NOMO-1 treated with DMSO at 0.1 percent for 48 hours (cell line): ENCODE results near the gene ZBED1.
"Not testable (repeated sequence)": the region's sequence is repeated elsewhere in the genome, so short reads cannot be mapped to it uniquely, and the experiment has no call there.

Source experiments
- DNase-seq: peaks from one replicate; lab custom pipeline; 2025; ENCODE audit not compliant: unreplicated experiment; lab: John Stamatoyannopoulos, UW

ZBED1 gene

GRCh38 chrX:2498781-2499302, 1.9 kb downstream of the ZBED1 start:
- DNase-seq = no peak

DNA sequence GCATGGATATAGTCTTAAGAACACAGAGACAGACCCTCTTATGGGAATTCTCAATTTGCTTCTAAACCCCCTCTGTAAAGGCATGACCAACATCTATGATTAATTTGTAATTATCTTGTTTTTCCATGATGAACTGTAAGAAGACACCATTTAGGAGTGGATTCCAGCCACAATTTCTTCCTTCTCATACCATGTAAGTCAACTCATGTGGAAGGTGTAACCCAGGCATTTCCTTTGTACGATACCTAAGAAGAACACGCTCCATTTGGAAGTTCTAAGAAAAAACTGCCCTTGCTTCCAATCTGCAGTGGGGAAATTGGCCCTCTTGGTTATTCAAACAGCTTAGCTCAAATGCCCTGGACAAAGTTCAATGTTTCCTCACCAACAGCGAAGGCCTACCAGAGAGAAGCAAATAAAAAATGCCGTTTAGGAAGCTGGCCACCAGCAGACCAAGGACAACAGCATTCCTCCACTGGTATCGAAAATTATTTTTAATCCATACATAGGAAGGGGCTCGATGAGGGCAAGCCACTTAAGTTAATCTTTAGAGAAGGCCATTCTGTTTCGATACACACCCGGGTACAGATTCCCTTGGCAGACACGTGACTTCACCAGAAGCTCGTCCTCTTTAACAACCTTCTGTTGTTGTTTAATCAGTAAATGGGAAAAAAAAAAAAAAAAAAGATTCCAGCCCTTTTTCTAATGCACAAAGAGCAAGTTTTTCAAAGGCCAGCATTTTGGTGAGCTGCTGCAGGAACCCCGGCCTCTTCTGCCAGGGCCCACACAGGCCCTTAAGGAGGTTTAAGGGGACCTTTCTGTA, 2.6 kb downstream of the ZBED1 start:
- DNase-seq = no peak

GRCh38 chrX:2495595-2495994, 5.2 kb downstream of the ZBED1 start:
- DNase-seq = no peak

DNA sequence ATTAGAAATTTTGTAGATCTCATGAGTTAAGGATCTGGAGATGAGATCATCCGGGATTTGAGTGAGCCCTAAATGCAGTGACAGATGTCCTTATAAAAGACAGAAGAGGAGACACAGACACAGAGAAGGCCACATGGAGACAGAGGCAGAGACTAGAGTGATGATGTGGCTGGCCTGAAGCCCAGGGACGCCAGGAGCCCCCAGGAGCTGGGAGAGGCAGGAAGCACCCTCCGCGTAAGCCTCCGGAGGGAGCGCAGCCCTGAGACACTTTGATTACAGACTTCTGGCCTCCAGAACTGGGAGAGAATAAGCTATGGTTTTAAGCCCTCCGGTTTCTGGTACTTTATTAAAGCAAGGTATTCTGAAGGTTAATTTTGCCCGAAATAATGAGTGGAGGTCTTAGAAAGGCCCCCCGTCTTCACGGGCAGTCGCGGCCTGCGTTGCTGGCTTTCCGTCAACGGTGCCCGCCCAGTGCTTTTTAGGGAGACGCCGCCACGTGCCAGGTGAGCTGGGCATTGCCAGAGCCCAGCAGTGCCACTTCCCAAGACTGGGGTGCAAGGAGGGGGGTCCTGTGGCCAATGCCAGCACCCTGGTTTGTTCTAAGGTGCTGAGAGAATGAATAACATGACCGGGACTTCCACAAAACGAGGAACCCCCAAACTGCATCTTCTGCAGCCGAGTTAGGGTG, 8.1 kb downstream of the ZBED1 start:
- no peak for DNase-seq

GRCh38 chrX:2490634-2491033, 10.1 kb downstream of the ZBED1 start:
- no peak for DNase-seq

DNA sequence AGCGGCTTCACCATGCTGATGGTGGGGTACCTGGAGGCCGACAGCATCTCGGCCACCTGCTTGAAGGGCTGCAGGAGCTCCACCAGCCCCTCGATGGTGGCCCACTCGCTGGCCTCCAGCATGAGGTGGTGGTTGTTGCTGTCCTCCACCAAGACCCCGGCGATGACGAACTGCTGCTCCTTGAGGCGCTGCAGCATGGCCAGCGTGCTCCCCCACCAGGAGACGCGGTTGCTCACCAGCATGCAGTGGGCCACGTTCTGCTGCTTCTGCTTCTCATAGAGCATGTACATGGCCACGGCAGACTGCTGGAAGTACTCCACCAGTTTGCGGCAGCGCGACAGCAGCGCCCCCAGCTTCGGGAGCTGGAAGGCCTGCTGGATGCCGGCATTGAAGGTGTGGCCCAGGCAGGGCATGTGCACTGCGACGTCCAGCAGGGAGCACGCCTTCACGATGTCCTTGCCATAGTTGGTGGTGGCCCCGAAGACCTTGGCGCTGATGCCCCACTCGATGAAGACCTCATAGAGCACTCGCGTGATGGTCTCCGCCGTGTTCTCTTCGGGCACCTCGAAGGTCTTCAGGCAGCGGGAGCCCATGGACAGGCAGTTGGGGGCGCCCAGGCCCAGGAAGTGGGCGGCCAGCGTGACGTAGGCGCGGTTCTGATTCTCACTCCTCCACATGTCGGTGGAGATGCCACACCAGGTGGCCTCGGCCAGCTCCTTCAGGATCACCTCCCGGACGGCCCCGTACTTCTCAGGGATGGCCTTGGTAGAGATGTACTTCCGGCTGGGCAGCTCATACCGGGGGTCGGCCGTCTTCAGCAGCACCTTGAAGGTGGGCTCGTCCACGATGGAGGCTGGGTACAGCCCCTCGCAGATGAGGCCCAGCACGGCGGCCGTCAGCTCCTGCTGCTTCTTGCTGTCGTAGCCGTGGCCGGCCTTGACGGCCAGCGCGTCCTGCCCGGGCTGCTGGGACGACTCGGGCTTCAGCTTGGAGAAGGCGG, 11.0 kb downstream of the ZBED1 start:
- no peak for DNase-seq

- no peak for DNase-seq
Measured at GRCh38 chrX:2488621-2489285, 12.0 kb downstream of the ZBED1 start.

DNA sequence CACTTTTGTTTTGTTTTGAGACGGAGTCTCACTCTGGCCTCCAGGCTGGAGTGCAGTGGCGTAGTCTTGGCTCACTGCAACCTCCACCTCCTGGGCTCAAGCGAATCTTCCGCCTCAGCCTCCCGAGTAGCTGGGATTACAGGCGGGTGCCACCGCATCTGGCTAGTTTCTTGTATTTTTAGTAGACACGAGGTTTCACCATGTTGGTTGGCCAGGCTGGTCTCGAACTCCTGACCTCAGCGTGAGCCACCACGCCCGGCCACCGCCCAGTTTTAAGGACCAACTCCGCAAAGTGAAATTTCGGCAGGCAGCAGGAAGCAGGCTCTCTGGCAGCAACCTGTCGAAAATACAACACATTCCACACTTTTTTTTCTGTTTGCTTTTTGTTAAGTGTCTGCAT, 13.4 kb downstream of the ZBED1 start:
- no peak for DNase-seq

DNA sequence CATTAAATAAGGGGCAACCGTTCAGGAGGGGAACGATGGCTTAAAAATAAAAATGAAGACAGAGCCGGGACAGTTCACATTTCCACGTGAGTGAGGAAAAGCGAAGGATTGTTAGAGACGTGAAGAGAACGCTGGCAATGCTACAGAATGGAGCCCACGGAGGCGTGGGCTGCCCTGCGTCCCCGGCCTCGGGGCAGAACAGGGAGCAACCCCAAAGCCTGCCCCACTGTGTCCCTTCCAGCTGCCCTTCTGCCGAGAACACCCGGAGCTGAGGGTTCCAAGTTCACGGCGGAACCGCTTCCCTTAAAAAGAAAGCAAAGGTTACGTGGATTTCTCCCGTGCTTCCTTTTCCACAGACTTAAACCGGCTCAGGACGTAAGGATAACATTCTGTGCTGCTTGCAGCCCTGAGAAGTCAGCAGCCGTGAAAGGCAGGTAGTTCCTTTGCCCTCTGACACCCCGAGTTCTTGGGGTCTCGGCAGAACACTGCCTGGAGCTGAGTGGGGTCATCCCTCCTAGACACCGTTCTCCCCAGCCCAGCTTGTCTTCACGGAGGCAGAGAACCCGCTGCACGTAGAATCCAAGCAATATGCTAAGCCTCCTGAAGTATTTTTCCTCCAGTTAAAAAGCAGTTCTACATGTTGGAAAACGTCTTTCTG, 14.2 kb downstream of the ZBED1 start:
- no peak for DNase-seq

DNA sequence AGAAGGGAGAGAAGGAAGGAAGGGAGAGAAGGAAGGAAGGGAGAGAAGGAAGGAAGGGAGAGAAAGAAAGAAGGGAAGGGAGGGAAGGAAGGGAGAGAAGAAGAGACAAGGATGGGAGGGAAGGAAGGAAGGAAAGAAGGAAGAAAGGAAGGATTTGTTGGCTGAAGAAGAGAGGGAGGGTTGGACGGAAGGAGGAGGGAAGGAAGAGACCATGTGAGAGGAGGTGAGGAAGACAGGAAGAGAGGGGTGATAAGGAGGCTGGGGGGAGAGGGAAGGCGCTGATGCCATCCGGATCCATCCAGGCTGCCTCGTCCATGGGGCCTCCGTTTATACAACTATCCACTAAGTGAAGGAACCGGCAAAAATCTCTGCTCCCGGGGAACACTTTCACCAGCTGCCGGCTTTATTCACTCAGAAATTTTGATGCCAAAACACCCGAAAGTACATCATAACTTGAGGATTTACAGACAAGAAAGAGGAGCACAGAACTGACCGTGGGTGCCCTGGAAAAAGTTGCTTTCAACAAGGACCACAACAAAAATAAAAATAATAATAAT, 14.9 kb downstream of the ZBED1 start:
- DNase-seq = no peak

DNA sequence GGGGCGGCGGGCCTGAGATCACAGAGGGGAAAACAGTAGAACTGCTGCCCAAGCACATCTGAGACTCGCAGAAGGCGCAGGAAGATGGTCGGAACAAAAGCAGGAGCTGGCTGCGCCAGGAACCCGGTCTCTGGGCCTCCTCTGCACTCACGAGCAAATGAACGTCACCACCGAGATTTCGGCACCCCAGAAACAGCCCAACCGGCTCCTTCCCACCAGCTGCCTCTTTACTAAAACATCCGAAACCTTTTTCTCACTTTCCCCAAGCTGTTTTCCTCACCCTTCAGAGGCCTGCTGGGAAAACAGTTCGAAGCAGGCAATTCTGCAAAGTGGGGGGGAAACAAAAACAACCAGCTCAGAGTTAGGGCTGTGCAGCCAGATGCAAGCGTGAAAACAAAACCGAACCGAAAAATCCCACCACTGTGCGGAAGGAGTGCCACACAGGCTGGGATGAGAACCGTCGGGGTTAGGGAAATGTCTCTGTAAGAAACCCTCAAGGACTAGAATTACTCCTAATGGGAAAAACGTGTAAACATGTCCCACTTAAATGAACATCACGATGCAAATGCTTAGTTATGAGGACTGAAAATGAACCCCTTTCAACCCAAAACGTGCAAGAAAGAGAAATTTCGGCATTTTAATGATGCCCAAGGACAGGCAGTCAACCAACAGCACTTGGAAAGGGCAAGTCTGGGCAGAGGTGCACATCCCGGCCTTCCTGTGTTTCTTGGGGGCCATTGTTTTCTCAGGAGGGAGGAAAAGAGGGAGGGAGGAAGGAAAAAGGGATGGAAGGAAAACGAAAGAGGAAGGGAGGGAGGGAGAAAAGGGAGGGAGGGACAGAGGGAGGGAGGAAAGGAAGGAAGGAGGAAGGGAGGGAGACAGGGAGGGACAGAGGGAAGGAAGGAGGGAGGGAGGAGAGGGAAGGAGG, 15.8 kb downstream of the ZBED1 start:
- DNase-seq = no peak

DNA sequence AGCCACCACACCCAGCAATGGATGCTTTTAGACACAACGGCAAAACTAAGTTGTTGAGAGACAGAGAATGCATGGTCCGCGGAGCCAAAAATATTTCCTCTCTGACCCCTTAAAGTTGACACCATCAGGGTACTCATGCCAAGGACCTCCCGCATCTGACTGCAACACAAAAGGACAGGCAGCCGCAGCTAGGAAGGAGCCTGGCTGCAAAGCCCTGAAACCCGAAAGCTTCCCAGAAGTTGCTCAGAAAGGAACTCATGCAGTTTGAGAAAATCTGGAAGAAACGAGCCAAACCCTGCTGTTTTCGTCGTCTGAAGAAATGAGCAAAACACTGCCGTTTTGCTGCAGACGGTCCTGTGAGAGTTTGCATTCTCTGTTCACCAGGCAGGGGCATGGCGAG, 16.5 kb downstream of the ZBED1 start:
- no peak for DNase-seq

DNA sequence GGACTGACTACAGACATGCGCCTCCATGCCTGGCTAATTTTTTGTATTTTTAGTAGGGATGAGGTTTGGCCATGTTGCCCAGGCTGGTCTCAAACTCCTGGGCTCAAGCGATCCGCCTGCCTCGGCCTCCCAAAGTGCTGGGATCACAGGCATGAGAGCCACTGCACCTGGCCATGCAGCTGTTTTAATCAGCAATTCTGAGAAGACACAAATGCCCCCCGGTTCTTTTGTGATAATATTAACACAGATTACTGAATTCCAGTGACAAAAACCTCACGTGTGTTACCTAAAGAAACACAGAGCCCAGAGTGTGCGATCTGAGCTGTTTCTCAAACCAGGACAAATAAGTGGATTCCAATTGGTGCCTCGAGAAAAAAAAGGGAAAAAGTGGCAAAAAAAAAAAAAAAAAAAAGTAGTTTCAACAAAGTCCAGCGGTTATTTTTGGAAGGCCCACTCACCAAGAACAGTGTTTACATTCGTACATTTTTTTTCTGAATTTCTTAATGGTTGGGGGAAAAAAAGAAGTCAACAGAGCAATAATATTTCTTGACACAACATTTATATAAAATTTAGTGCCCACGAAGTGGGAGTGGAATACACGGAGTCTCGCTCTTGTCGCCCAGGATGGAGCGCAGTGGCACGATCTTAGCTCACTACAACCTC, 17.2 kb downstream of the ZBED1 start:
- no peak for DNase-seq

- DNase-seq = not testable (repeated sequence)
Measured at GRCh38 chrX:2481597-2481996, 19.2 kb downstream of the ZBED1 start.

- not testable (repeated sequence) for DNase-seq
Measured at GRCh38 chrX:2479982-2480381, 20.8 kb downstream of the ZBED1 start.

DNA sequence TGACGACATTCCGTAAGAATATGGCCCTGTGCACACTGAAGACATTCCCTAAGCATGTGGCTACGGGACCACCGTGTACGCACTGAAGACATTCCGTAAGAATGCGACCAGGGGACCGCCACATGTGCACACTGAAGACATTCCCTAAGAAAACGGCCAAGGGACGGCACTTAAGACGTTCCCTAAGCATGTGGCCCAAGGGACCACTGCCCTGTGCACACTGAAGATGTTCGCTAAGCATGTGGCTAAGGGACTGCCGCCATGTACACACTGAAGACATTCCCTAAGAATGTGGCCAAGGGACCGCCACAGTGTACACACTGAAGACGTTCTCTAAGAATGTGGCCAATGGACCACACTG, 21.4 kb downstream of the ZBED1 start:
- no peak for DNase-seq

DNA sequence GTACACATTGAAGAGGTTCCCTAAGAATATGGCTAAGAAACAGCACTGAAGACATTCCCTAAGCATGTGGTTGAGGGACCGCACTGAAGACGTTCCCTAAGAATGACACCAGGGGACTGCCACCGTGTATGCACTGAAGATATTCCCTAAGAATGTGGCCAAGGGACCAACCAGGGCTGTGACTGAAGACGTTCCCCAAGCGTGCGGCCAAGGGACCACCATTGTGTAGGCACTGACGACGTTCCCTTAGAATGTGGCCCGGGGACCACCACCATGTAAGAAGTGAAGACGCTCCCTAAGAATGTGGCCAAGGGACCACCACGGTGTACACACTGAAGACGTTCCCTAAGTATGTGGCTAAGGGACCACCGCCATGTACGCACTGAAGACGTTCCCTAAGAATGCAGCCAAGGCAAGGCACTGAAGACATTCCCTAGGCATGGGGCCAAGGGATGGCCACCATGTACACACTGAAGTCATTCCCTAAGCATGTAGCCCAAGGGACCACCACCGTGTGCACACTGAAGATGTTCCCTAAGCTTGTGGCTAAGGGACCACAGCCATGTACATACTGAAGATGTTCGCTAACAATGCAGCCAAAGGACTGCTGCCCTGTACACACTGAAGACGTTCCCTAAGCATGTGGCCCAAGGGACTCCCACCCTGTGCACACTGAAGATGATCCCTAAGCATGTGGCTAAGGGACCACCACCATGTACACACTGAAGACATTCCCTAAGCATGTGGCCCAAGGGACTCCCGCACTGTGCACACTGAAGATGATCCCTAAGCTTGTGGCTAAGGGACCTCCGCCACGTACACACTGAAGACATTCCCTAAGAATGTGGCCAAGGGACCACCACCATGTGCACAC, 22.0 kb downstream of the ZBED1 start:
- DNase-seq = no peak
